Heart right ventricle (tissue), 16 donors: ENCODE measurements around the gene CCDC85C. TPM values are rescaled to one million over a fixed set of nuclear protein-coding genes. Genes with fewer than 3 reads are reported as not detected.

Source experiments
- ATAC-seq, 8 donors: fragments of 200-7000 bp; cut with Tn5 transposase; one replicate each; pipeline ENCODE4 v1.9.1; 2020; ENCODE audit warnings: mild to moderate bottlenecking in 8 of 8, moderate library complexity in 8 of 8, moderate number of reproducible peaks in 1 of 8
- DNase-seq, 2 donors: peaks; one replicate each; pipeline ENCODE4 v3.0.0-alpha.2; 2020
- H3K27ac ChIP-seq, 10 donors: fragments of 200-600 bp; sonication (generic) in 2 of 10; one replicate each; pipeline versions ENCODE4 v1.5.0 to v1.8.0; 2020 to 2022; ENCODE audit warnings: mild to moderate bottlenecking in 3 of 10
- H3K27me3 ChIP-seq, 7 donors: fragments of 200-600 bp; one replicate each; pipeline ENCODE4 v1.8.0; 2021 to 2022; ENCODE audit warnings: mild to moderate bottlenecking in 2 of 7
- H3K36me3 ChIP-seq, 9 donors: fragments of 200-600 bp; sonication (generic) in 1 of 9; one replicate each; pipeline versions ENCODE4 v1.5.0 to v1.8.0; 2020 to 2022; ENCODE audit warnings: mild to moderate bottlenecking in 2 of 9
- H3K4me1 ChIP-seq, 9 donors: fragments of 200-600 bp; sonication (generic) in 1 of 9; one replicate each; pipeline versions ENCODE4 v1.5.0 to v1.8.0; 2020 to 2022; ENCODE audit warnings: mild to moderate bottlenecking in 4 of 9
- H3K4me3 ChIP-seq, 10 donors: fragments of 200-600 bp; sonication (generic) in 2 of 10; one replicate each; pipeline versions ENCODE4 v1.5.0 to v1.8.0; 2020 to 2022; ENCODE audit warnings: mild to moderate bottlenecking in 7 of 10, moderate library complexity in 2 of 10
- H3K9me3 ChIP-seq, 11 donors: fragments of 200-600 bp in 10 of 11; sonication (generic) in 2 of 11; one replicate each; pipeline versions ENCODE4 v1.5.0 to v1.8.0; 2013 to 2022; ENCODE audit warnings: mild to moderate bottlenecking in 2 of 11, control low read depth in 1 of 11, moderate library complexity in 1 of 11
- CTCF ChIP-seq, 9 donors: fragments of 200-600 bp; sonication (generic) in 2 of 9; IDR thresholded peaks; one replicate each; pipeline versions ENCODE4 v1.5.0 to v1.8.0; 2021 to 2022; ENCODE audit warnings: antibody characterized with exemption in 9 of 9, mild to moderate bottlenecking in 5 of 9, moderate library complexity in 1 of 9
- WGBS, 2 donors: extraction: QIAGEN DNeasy Blood & Tissue Kit; methylation state at CpG; one replicate each; pipeline ENCODE4 v1.1.7; 2013; ENCODE audit warnings: inconsistent platforms in 1 of 2; 5-methylcytosine and 5-hydroxymethylcytosine counted together
- intact Hi-C, 10 donors: fragments of 100-400 bp; cut with DNase I; formaldehyde crosslinking; loops; one replicate each; pipeline versions ENCODE4 v1.11.1 to v1.14.2; 2022
- polyA plus RNA-seq, 2 donors: library from polyadenylated mRNA; stranded (reverse); fragments of 200-250 nt; gene quantifications; one replicate each; pipeline ENCODE4 v1.2.3, GENCODE V29; 2013
- total RNA-seq, 10 donors: library from RNA; stranded (reverse); fragmentation: NEBNext Ultra II Directional in 3 of 10; extraction: Animal tissue kit (Norgen Biotek cat#: 25700) in 3 of 10; gene quantifications; one replicate each; pipeline versions ENCODE4 v1.2.1 to v1.2.4, GENCODE V29; 2021 to 2023
- donor health status: Arrhythmogenic right ventricular cardiomyopathy.
- donor health status: ischemic (EF 13 %, LVEDD 7.1; RV severe dilation, severe dysfunction).
- donor health status: healthy with polysubstance abuse.
- donor health status: DM: no; HTN: yes; CAD: no.
- donor health status: DM: no; HTN: no; CAD: no.
- donor health status: ischemic (EF 25% LVEDD 6.9; RV normal size, moderate dysfunction).
- donor health status: ischemic (EF 25% LVEDD 5.7; RV mildly dilated, moderate dysfunction).
- donor health status: healthy.
- donor health status: DM: yes; HTN: yes; CAD: no.
- donor health status: Ischemic cardiomyopathy.
- donor health status: ischemic (EF 35%, LVEDD 5.7; RV mildly dilated, moderate dysfunction).
- donor health status: nonischemic (EF 11% LVEDD 7.7; RV severe dilation, severe dysfunction).
- donor health status: DM: yes; HTN: yes; CAD: no.
- donor health status: PGD.
- donor health status: ischemic (EF 29% LVEDD 5.4; RV normal size, mild dysfunction).
- donor health status: nonischemic (EF 23%, LVEDD 6.1; RV moderate dilation, normal function).

CCDC85C gene
- total and polyA plus RNA-seq, 12 donors: 9.0 to 50.2 (median 31.5) TPM

- DNase-seq (no peak), ATAC-seq (peak in 4 of 8 donors; percentile 28 to 62 (median 40))
- intact Hi-C loops: no loop called here
- 44 to 47% methylated on average over 7 of the region's 7 CpGs for WGBS, 2 donors
- Histone ChIP-seq H3K4me1 (peaks cover 4 to 66% (median 39%) of the 10 kb centered on the region in 9 donors), H3K4me3 (no peak overlapping the region), H3K36me3 (no peaks in the 10 kb centered on the region), H3K27ac (peak overlapping the region in 6 of 10 donors; percentile 1 to 45 (median 28)), H3K9me3 (no peaks in the 10 kb centered on the region), H3K27me3 (peaks cover 0 to 8% (median 0%) of the 10 kb centered on the region in 7 donors)
- TF ChIP-seq CTCF (IDR thresholded peaks at IDR 0.05): no peak
Measured at GRCh38 chr14:99615497-99616157, 11.6 kb upstream of the CCDC85C start.

GRCh38 chr14:99612738-99613330 lies 8.8 kb upstream of the CCDC85C start:
- Histone ChIP-seq H3K36me3 (no peaks in the 10 kb centered on the region), H3K27me3 (peaks cover 0 to 8% (median 0%) of the 10 kb centered on the region in 7 donors), H3K4me1 (peaks cover 4 to 38% (median 20%) of the 10 kb centered on the region in 9 donors), H3K9me3 (no peaks in the 10 kb centered on the region), H3K4me3 (no peak overlapping the region), H3K27ac (no peak overlapping the region)
- peak in 3 of 8 donors; percentile 16 to 38 (median 18) for ATAC-seq
- WGBS, 2 donors: 82% methylated on average over 8 of the region's 8 CpGs
- TF ChIP-seq CTCF (IDR thresholded peaks at IDR 0.05): no peak
- DNase-seq: no peak
- intact Hi-C loops: no loop called here

GRCh38 chr14:99612071-99612737 lies 8.2 kb upstream of the CCDC85C start:
- WGBS, 2 donors: 83 to 87% methylated on average over 11 of the region's 11 CpGs
- no peak for ATAC-seq
- peaks cover 0 to 8% (median 0%) of the 10 kb centered on the region in 7 donors for H3K27me3 ChIP-seq
- TF ChIP-seq CTCF (IDR thresholded peaks at IDR 0.05): no peak
- no peak for DNase-seq
- H3K9me3 ChIP-seq: no peaks in the 10 kb centered on the region
- no peak overlapping the region for H3K4me3 ChIP-seq
- H3K27ac ChIP-seq: no peak overlapping the region
- H3K4me1 ChIP-seq: peaks cover 4 to 37% (median 18%) of the 10 kb centered on the region in 9 donors
- no peaks in the 10 kb centered on the region for H3K36me3 ChIP-seq
- intact Hi-C loops: no loop called here

GRCh38 chr14:99611646-99612045 lies 7.6 kb upstream of the CCDC85C start:
- no peak for DNase-seq
- intact Hi-C loops: no loop called here
- Histone ChIP-seq H3K9me3 (no peaks in the 10 kb centered on the region), H3K4me3 (no peak overlapping the region), H3K4me1 (peaks cover 4 to 33% (median 17%) of the 10 kb centered on the region in 9 donors), H3K36me3 (no peaks in the 10 kb centered on the region), H3K27me3 (peaks cover 0 to 8% (median 0%) of the 10 kb centered on the region in 7 donors), H3K27ac (no peak overlapping the region)
- 97 to 98% methylated on average over 4 of the region's 4 CpGs for WGBS, 2 donors
- ATAC-seq: no peak
- TF ChIP-seq CTCF (IDR thresholded peaks at IDR 0.05): no peak
